Fibroblast of pulmonary artery (primary cell): ENCODE measurements around the gene TRMT61A.
"Not testable (repeated sequence)": the region's sequence is repeated elsewhere in the genome, so short reads cannot be mapped to it uniquely, and the experiment has no call there.

Experiments used
- DNase-seq: peaks from one replicate; pipeline ENCODE4 v3.0.0-alpha.2; 2010; ENCODE audit warnings: low read depth
- H3K4me3 ChIP-seq: replicated peaks from 2 replicates; pipeline ENCODE4 v1.5.1; 2011; ENCODE audit warnings: low read depth, mild to moderate bottlenecking, control low read depth, low read length, moderate library complexity
- TF ChIP-seq, protein P1 (sequence below): IDR thresholded peaks from 2 replicates; pipeline ENCODE4 v1.5.1; 2011; ENCODE audit warnings: mild to moderate bottlenecking, control low read depth, low read length, inconsistent platforms; ENCODE audit errors: missing control alignments

Gene TRMT61A

DNA sequence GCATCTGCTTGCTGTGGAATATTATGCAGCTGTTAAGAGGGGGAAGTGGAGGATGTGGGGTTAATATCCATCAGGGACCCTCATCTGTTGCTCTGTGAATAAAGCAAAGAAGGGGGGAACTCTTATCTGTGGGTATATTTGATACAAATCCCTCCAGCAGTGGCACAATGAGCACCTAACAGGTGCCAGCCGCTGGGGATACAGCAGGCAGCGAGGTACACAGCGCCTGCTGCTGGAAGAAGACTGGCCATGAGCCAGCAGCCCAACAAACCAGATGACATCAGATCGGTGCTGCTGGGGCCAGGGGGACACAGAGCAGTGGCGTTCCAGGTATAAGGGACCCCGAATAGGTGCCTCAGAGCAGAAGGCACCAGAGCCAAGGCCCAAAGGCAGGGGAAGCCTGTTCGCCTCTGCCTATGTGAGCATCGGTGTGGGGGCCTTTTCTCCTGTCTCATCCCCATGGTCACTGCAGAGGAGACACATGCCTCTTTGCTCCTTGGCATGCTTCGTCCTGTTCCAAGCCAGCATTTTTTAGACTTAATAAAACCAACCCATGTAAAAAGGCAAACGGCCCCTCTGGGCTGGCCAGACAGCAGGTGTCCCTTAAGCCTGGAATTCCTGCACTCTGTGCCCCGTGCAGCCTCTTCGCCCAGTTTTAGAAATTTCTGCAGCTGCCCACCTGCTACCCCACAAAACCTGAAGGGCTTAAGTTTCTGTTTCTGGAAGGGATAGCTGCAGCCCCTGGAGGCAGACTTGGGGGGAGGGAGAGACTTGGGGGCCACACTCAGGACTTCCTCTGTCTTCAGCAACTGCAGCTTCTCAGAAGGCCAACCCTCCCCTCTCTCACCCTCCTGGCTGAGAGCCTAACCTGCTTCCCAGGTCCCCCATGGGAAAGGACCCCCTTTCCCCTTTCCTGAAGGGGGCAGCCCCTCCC, 4.7 kb upstream of the TRMT61A start:
- TF ChIP-seq, protein P1, sequence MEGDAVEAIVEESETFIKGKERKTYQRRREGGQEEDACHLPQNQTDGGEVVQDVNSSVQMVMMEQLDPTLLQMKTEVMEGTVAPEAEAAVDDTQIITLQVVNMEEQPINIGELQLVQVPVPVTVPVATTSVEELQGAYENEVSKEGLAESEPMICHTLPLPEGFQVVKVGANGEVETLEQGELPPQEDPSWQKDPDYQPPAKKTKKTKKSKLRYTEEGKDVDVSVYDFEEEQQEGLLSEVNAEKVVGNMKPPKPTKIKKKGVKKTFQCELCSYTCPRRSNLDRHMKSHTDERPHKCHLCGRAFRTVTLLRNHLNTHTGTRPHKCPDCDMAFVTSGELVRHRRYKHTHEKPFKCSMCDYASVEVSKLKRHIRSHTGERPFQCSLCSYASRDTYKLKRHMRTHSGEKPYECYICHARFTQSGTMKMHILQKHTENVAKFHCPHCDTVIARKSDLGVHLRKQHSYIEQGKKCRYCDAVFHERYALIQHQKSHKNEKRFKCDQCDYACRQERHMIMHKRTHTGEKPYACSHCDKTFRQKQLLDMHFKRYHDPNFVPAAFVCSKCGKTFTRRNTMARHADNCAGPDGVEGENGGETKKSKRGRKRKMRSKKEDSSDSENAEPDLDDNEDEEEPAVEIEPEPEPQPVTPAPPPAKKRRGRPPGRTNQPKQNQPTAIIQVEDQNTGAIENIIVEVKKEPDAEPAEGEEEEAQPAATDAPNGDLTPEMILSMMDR, result no peak
- no peak for DNase-seq
- no peak overlapping the region for H3K4me3 ChIP-seq

DNA sequence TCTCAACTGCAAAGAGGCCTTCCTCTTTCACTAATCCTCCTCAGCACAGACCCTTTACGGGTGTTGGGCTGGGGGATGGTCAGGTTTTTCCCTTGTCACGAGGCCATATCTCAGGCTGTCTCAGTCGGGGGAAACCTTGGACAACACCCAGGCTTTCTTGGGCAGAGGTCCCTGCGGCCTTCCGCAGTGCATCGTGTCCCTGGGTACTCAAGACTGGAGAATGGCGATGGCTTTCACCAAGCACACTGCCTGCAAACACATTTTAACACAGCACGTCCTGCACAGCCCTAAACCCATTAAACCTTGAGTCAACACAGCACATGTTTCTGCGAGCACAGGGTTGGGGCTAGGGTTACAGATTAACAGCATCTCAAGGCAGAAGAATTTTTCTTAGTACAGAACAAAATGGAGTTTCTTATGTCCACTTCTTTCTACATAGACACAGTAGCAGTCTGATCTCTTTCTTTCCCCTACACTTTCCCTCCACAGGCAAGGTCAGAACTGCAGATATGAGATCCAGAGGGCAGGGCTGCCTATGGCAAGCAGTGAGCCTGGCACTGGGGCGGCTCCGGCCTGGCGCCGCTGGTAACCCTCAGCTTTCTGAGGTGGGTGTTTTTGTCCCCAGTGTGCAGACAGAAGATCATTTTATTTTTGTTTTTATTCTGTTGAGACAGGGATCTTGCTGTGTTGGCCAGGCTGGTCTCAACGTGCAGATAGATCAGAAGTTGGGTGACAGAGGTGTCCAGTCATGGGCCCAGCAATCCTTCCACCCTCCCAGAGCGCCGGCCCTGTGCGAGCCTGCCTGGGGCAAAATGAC, 3.4 kb upstream of the TRMT61A start:
- not testable (repeated sequence) for DNase-seq, H3K4me3 ChIP-seq

DNA sequence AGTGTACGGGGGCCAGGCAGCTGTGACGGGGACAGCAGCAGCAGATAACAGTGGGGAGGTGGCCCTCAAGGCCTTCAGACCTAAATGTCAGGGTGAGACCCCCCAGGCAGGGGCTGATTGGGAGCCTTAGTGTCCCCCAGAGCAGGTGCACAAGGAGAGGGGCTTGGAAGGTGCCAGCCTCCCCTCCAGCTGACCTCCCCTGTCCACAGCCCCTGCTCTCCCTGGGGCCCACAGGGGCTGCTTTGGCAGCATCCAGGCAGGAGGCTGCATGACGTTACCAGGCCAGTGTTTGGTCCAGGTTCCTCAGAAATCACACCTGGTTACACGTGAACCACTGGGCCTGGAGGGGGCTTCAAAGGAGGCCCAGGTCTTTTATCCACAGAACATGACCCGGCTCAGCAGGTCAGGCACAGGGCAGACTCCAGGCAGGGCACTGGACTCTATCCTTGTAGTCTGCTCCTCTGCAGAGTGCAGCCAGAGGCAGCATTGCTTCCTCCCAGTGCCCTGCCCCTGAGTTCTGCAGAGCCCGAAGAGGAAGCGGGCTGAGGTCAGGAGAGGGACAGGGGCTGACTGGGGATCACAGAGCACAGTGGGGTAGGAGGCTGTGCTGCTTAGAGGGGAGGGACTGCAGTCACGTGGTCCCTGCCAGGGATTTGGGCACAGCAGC, 2.6 kb upstream of the TRMT61A start:
- TF ChIP-seq, protein P1, result no peak
- no peak overlapping the region for H3K4me3 ChIP-seq
- no peak for DNase-seq

DNA sequence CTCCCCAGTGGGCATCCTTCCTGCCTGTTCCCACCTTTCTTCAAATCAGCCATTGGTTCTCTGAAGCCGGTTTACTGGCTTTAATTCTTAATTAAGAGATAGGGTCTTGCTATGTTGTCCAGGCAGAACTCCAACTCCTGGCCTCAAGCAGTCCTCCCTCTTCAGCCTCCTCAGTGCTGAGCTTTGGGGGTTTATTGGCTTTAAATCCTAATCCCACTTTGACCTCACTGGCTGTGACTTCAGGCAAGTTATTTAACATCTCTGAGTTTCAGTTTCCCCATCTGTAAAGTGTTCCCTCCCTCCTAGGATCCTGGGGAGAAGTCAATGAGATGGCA, 2.1 kb upstream of the TRMT61A start:
- DNase-seq, result no peak
- H3K4me3 ChIP-seq, result no peak overlapping the region

DNA sequence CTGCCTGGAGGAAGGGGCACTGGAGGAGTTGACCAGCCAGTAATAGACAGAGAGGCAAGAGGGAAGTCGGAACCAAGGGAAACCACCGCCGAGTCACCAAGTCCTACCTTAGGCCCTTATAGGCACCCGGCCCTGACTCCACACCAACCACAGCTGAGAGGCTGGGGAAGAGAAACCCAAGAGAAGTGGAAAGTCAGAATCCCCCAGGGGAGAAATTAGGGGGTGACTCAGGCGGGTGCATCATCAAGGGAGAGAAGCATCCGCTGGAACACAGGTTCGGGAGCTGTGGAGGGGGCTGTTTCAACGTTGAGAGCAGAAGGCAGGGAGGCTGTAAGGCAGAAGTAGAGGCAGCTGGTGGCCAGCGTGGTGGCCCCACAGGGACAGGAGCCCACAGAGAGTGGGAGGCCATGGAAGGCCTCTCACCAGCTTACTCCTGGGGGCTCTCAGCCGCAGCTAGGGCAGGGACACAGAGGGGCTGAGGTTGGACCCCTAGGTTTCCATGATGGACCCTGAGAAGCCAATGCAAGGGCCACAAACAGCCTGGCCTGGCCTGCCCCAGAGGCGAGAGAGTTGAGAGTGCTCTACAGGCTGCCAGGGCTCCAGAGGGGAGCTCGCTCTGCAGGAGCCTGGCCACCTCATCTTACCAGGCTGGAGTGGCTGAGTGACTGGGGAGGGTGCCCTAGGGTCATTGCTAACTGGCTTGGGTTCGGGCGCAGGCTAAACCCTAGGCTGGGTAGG, 1.4 kb upstream of the TRMT61A start:
- TF ChIP-seq, protein P1, result no peak
- no peak for DNase-seq
- H3K4me3 ChIP-seq, result peak overlapping the region; percentile 90

More for the DNA sequence above, 2.1 kb upstream of the TRMT61A start:
- TF ChIP-seq, protein P1, result no peak

DNA sequence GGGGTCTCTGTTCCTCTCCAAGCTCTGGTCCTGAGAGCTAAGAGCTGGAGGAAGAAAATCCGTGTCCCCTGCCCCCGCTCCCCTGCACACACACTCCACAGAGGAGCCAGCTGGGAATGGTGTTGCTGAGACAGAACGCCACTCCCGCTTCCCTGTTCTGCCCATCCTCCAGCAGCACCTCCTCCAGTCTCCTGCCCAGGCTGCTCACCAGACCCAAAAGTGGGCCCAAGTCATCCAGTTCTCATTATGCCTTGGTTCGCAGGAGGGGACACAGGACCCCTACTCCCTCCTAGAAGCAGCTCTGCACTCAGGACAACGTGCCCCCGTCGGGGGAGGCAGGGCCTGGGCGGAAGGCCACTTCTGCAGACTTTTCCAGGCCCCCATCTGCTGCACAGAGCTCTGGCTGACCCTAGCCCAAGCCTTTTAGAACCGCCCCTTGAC, 830 bp upstream of the TRMT61A start:
- TF ChIP-seq, protein P1, result no peak
- DNase-seq, result no peak
- H3K4me3 ChIP-seq, result peak overlapping the region; percentile 90
